Ishikawa (cell line): ENCODE results near the gene MEIS1.

Experiments used
- CEBPB ChIP-seq: IDR thresholded peaks from 2 replicates; pipeline ENCODE4 v1.6.1; 2012
- CREB1 ChIP-seq: IDR thresholded peaks from 2 replicates; pipeline ENCODE4 v1.6.1; 2012; ENCODE audit warnings: low read depth
- EGR1 ChIP-seq: IDR thresholded peaks from 2 replicates; pipeline ENCODE4 v1.6.1; 2012
- EP300 ChIP-seq: IDR thresholded peaks from 2 replicates; pipeline ENCODE4 v1.6.1; 2012; ENCODE audit warnings: borderline replicate concordance
- FOXM1 ChIP-seq: IDR thresholded peaks from 2 replicates; pipeline ENCODE4 v1.6.1; 2012; ENCODE audit warnings: low read depth, borderline replicate concordance
- MAX ChIP-seq: IDR thresholded peaks from 2 replicates; pipeline ENCODE4 v1.6.1; 2012
- NFIC ChIP-seq: IDR thresholded peaks from 2 replicates; pipeline ENCODE4 v1.6.1; 2012
- RAD21 ChIP-seq: IDR thresholded peaks from 2 replicates; pipeline ENCODE4 v1.6.1; 2012; ENCODE audit warnings: low read depth
- TAF1 ChIP-seq: IDR thresholded peaks from 2 replicates; pipeline ENCODE4 v1.6.1; 2012; ENCODE audit warnings: low read depth, mild to moderate bottlenecking
- TCF12 ChIP-seq: IDR thresholded peaks from 2 replicates; pipeline ENCODE4 v1.6.1; 2012; ENCODE audit warnings: low read depth
- TEAD4 ChIP-seq: IDR thresholded peaks from 2 replicates; pipeline ENCODE4 v1.6.1; 2012
- USF1 ChIP-seq: IDR thresholded peaks from 2 replicates; pipeline ENCODE4 v1.6.1; 2012
- YY1 ChIP-seq: IDR thresholded peaks from 2 replicates; pipeline ENCODE4 v1.6.1; 2012; ENCODE audit warnings: low read depth
- ZBTB7A ChIP-seq: IDR thresholded peaks from 2 replicates; pipeline ENCODE4 v1.6.1; 2012; ENCODE audit warnings: low read depth
- TF ChIP-seq, protein P1 (sequence below): IDR thresholded peaks from 2 replicates; pipeline ENCODE4 v1.6.1; 2012; ENCODE audit warnings: low read depth, mild to moderate bottlenecking

Gene MEIS1

DNA sequence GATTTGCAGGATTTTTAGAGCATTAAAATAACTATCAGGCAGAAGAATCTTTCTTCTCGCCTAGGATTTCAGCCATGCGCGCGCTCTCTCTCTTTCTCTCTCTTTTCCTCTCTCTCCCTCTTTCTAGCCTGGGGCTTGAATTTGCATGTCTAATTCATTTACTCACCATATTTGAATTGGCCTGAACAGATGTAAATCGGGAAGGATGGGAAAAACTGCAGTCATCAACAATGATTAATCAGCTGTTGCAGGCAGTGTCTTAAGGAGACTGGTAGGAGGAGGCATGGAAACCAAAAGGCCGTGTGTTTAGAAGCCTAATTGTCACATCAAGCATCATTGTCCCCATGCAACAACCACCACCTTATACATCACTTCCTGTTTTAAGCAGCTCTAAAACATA, 137.0 kb downstream of the MEIS1 start:
- no peak for TF ChIP-seq YY1
- TF ChIP-seq, protein P1, sequence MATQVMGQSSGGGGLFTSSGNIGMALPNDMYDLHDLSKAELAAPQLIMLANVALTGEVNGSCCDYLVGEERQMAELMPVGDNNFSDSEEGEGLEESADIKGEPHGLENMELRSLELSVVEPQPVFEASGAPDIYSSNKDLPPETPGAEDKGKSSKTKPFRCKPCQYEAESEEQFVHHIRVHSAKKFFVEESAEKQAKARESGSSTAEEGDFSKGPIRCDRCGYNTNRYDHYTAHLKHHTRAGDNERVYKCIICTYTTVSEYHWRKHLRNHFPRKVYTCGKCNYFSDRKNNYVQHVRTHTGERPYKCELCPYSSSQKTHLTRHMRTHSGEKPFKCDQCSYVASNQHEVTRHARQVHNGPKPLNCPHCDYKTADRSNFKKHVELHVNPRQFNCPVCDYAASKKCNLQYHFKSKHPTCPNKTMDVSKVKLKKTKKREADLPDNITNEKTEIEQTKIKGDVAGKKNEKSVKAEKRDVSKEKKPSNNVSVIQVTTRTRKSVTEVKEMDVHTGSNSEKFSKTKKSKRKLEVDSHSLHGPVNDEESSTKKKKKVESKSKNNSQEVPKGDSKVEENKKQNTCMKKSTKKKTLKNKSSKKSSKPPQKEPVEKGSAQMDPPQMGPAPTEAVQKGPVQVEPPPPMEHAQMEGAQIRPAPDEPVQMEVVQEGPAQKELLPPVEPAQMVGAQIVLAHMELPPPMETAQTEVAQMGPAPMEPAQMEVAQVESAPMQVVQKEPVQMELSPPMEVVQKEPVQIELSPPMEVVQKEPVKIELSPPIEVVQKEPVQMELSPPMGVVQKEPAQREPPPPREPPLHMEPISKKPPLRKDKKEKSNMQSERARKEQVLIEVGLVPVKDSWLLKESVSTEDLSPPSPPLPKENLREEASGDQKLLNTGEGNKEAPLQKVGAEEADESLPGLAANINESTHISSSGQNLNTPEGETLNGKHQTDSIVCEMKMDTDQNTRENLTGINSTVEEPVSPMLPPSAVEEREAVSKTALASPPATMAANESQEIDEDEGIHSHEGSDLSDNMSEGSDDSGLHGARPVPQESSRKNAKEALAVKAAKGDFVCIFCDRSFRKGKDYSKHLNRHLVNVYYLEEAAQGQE = no peak
- TF ChIP-seq FOXM1 = no peak
- TF ChIP-seq EGR1 = no peak
- TF ChIP-seq TAF1 = no peak
- TF ChIP-seq CREB1 = no peak
- TF ChIP-seq TEAD4 = no peak
- no peak for TF ChIP-seq NFIC
- no peak for TF ChIP-seq MAX
- TF ChIP-seq EP300 = no peak
- no peak for TF ChIP-seq ZBTB7A
- no peak for TF ChIP-seq CEBPB

- TF ChIP-seq EP300 (no peak), RAD21 (no peak), USF1 (no peak), TAF1 (no peak), TCF12 (no peak), CREB1 (no peak), YY1 (no peak), CEBPB (no peak), ZBTB7A (no peak), FOXM1 (no peak), NFIC (no peak), TEAD4 (no peak), EGR1 (no peak), MAX (no peak)
- TF ChIP-seq, protein P1 = no peak
Measured at GRCh38 chr2:66572391-66572790, 137.5 kb downstream of the MEIS1 start.

DNA sequence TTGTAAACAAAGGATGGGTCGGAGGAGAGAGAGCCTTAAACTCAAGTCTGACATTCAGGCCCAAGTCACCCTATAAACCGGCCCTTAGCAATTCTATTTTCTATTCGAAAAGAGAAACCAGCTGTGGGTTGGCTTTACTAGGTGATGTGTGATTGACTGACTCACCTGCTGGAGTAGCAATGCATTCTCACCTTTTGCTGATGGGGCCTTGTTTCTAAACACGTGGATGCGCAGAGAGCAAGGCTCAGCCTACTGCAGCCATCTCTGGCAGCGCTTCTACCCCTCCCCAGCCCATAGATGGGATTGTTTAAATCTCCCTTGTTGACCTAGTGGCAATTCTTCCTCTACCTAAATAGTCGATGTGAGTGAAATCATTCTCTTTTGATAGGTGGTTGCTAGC, 138.5 kb downstream of the MEIS1 start:
- TF ChIP-seq FOXM1 = no peak
- TF ChIP-seq, protein P1 = no peak
- TF ChIP-seq EP300 = no peak
- no peak for TF ChIP-seq NFIC
- no peak for TF ChIP-seq TAF1
- TF ChIP-seq ZBTB7A = no peak

DNA sequence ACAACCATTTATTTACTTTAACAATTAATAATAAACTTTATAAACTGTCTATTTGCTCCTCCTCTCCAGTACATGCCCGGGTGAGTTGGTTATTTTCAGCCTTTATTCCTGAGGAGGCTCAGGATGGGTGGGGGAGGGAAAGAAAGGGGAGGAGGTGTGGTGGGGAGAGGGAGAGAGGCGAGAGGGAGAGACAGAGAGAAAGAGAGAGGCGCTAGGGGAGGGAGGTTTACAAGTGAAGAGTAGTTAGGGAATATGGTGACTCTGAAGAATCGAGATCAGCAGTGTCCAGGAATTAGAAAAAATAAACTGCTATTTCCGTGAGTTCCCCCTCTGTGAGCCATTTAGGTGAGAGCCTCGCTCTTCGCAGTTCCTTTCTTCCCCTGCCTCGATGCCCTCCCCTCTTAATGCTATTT, 138.9 kb downstream of the MEIS1 start:
- TF ChIP-seq FOXM1 = no peak

GRCh38 chr2:66574701-66575624, 140.0 kb downstream of the MEIS1 start:
- TF ChIP-seq NFIC (no peak), CREB1 (no peak), YY1 (no peak), ZBTB7A (no peak), FOXM1 (no peak), MAX (no peak)
- TF ChIP-seq, protein P1 = no peak
